Measurements from ENCODE around the gene GHSR.

The GHSR gene

GRCh38 chr3:172402892-172403643, 45.2 kb downstream of the GHSR start:
- Mint-ChIP-seq H3K9me3 (ENCODE audit: low read depth) (peaks cover 5% of the 10 kb centered on the region), H3K36me3 (peaks cover 18% of the 10 kb centered on the region), H3K27ac (no peak overlapping the region), H3K27me3 (no peaks in the 10 kb centered on the region), H3K4me3 (no peak overlapping the region), H3K4me1 (ENCODE audit: low read depth) (no peaks in the 10 kb centered on the region)

- Mint-ChIP-seq H3K9me3 (ENCODE audit: low read depth) (peaks cover 5% of the 10 kb centered on the region), H3K36me3 (peaks cover 18% of the 10 kb centered on the region), H3K27ac (no peak overlapping the region), H3K4me3 (no peak overlapping the region), H3K27me3 (no peaks in the 10 kb centered on the region), H3K4me1 (ENCODE audit: low read depth) (no peaks in the 10 kb centered on the region)
Observed at GRCh38 chr3:172402090-172402489, 46.2 kb downstream of the GHSR start.

GRCh38 chr3:172398484-172398883, 49.8 kb downstream of the GHSR start:
- peaks cover 21% of the 10 kb centered on the region for H3K36me3 Mint-ChIP-seq
- H3K27ac Mint-ChIP-seq: no peak overlapping the region
- H3K9me3 Mint-ChIP-seq (ENCODE audit: low read depth): peaks cover 5% of the 10 kb centered on the region
- no peak overlapping the region for H3K4me3 Mint-ChIP-seq
- H3K4me1 Mint-ChIP-seq (ENCODE audit: low read depth): no peaks in the 10 kb centered on the region
- no peaks in the 10 kb centered on the region for H3K27me3 Mint-ChIP-seq

GRCh38 chr3:172397716-172398405, 50.4 kb downstream of the GHSR start:
- H3K4me3 Mint-ChIP-seq: no peak overlapping the region
- H3K27me3 Mint-ChIP-seq: no peaks in the 10 kb centered on the region
- no peak overlapping the region for H3K27ac Mint-ChIP-seq
- H3K4me1 Mint-ChIP-seq (ENCODE audit: low read depth): no peaks in the 10 kb centered on the region
- H3K36me3 Mint-ChIP-seq: peaks cover 27% of the 10 kb centered on the region
- peaks cover 5% of the 10 kb centered on the region for H3K9me3 Mint-ChIP-seq (ENCODE audit: low read depth)

- Mint-ChIP-seq H3K4me1 (ENCODE audit: low read depth) (no peaks in the 10 kb centered on the region), H3K36me3 (peaks cover 28% of the 10 kb centered on the region), H3K9me3 (ENCODE audit: low read depth) (no peaks in the 10 kb centered on the region), H3K27me3 (no peaks in the 10 kb centered on the region), H3K4me3 (no peak overlapping the region), H3K27ac (no peak overlapping the region)
Observed at GRCh38 chr3:172396400-172396799, 51.9 kb downstream of the GHSR start.

GRCh38 chr3:172394692-172395091, 53.6 kb downstream of the GHSR start:
- Mint-ChIP-seq H3K27me3 (no peaks in the 10 kb centered on the region), H3K9me3 (ENCODE audit: low read depth) (no peaks in the 10 kb centered on the region), H3K4me1 (ENCODE audit: low read depth) (no peaks in the 10 kb centered on the region), H3K4me3 (no peak overlapping the region), H3K27ac (no peak overlapping the region), H3K36me3 (peaks cover 26% of the 10 kb centered on the region)

Measured in activated naive CD8-positive, alpha-beta T cell (primary cell).